GM21576 (cell line): ENCODE measurements around the gene TSPAN8.
"Not testable (repeated sequence)": the region's sequence is repeated elsewhere in the genome, so short reads cannot be mapped to it uniquely, and the experiment has no call there.

Experiments used
- ATAC-seq: cut with Tn5 transposase; IDR thresholded peaks from one replicate; pipeline ENCODE4 v1.9.1; 2021; ENCODE audit warnings: mild to moderate bottlenecking, moderate library complexity; ENCODE audit not compliant: unreplicated experiment

TSPAN8 gene

DNA sequence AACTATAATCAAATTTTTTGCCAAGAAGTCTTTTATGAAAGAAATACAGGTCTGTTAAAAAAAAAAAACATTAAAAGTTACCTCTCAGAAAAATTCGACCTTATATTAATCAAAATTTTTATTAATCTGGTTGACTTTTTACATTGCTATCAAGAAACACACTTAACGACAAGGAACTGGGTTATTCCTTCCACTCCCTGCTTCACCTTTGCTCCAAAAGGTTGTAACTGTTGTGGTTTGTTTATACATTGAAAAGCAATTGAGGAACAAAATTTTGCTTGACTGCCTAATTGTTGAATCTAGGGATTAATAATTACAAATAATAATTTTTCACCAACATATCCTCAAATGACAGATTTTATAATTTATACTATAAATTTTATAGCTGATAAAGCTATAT is 28.4 kb downstream of the TSPAN8 start:
- no peak for ATAC-seq

GRCh38 chr12:71128191-71128788 is 29.5 kb downstream of the TSPAN8 start:
- no peak for ATAC-seq

- no peak for ATAC-seq
These were observed 31.9 kb downstream of the TSPAN8 start for GRCh38 chr12:71125949-71126348.

- no peak for ATAC-seq
These were observed 32.3 kb downstream of the TSPAN8 start for GRCh38 chr12:71125515-71125914.

GRCh38 chr12:71124835-71125460 is 32.9 kb downstream of the TSPAN8 start:
- ATAC-seq, result no peak

DNA sequence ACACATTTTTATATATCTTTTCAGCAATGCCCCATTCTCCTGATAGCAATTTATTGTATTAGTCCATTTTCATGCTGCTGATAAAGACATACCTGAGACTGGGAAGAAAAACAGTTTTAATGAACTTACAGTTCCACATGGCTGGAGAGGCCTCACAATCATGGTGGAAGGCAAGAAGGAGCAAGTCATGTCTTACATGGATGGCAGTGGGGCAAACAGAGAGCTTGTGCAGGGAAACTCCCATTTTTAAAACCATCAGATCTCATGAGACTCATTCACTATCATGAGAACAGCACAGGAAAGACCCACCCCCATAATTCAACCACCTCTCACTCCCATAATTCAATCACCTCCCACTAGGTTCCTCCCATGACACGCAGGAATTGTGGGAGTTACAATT is 44.7 kb downstream of the TSPAN8 start:
- not testable (repeated sequence) for ATAC-seq

DNA sequence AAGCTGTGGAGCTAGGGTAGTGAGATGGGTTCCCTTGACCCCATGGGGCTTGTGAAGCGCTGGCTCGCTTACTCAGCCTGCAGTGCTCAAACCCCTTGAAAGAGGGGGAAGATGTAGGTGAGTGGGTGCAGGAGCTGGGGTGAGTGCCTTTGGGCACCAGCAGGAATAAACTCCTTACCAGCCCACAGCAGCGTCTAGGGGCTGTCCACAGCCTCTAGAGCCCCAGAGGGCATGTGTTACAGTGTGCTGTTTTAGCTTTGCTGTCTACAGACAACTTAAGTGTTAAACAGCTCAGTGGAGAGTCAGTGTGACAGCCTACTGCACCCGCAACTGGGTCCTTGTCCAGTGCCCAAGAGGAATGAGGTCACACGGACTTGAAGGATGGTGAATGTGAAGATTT is 48.0 kb downstream of the TSPAN8 start:
- no peak for ATAC-seq

DNA sequence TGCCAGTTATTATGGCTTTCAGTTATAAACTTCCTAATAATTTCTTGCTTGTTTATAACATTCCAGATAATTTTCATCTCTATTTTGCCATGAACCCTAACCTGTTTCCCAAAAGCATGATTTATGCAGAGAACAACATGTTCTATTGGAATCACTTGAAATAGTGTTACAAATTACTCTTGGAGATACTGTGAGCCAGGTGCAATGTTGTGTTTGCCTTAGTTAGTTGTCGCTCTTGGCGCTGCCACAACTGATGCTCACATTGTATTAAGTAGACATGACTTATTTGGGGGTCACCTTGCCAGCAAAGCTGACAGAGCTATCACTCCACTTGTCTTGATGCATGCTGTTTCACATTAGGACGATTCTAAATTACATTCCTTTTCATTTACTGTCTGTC is 49.4 kb downstream of the TSPAN8 start:
- ATAC-seq, result no peak

- ATAC-seq, result no peak
These were observed 49.9 kb downstream of the TSPAN8 start for GRCh38 chr12:71107936-71108335.

GRCh38 chr12:71105956-71106355 is 51.8 kb downstream of the TSPAN8 start:
- ATAC-seq, result no peak

- no peak for ATAC-seq
These were observed 65.5 kb downstream of the TSPAN8 start for GRCh38 chr12:71092290-71092689.

- ATAC-seq, result no peak
These were observed 66.8 kb downstream of the TSPAN8 start for GRCh38 chr12:71090971-71091370.

GRCh38 chr12:71085575-71085974 is 72.2 kb downstream of the TSPAN8 start:
- ATAC-seq, result no peak

GRCh38 chr12:71075743-71076142 is 82.1 kb downstream of the TSPAN8 start:
- ATAC-seq, result no peak
